Activated CD4-positive, alpha-beta memory T cell treated with anti-CD3 and anti-CD28 coated beads, Interleukin-2, amount 10 ng/mL, durations not matched to agents 7 days and 5 days (primary cell): ENCODE measurements around the gene USP54. TPM values are rescaled to one million over a fixed set of nuclear protein-coding genes. Genes with fewer than 3 reads are reported as not detected.

ENCODE experiments used
- CTCF ChIA-PET: fragments of 350-600 bp; sonication (Branson Sonifier 250); formaldehyde crosslinking; loops from one replicate; lab custom pipeline; 2021; ENCODE audit warnings: antibody characterized with exemption, inconsistent platforms; lab: Charles Lee
- POLR2A ChIA-PET: fragments of 350-600 bp; sonication (Branson Sonifier 250); formaldehyde crosslinking; loops from one replicate; lab custom pipeline; 2021; ENCODE audit warnings: antibody characterized with exemption; lab: Charles Lee
- DNase-seq: peaks from one replicate; pipeline ENCODE4 v3.0.0-alpha.2; 2020
- H3K27ac Mint-ChIP-seq: one replicate; pipeline ENCODE4 v1.8.0; 2021; ENCODE audit warnings: mild to moderate bottlenecking, mixed read lengths
- H3K27me3 Mint-ChIP-seq: one replicate; pipeline ENCODE4 v1.8.0; 2021; ENCODE audit warnings: mixed read lengths
- H3K36me3 Mint-ChIP-seq: one replicate; pipeline ENCODE4 v1.8.0; 2021; ENCODE audit warnings: low read depth, mixed read lengths
- H3K4me1 Mint-ChIP-seq: one replicate; pipeline ENCODE4 v1.8.0; 2021; ENCODE audit warnings: mixed read lengths
- H3K4me3 Mint-ChIP-seq: one replicate; pipeline ENCODE4 v1.8.0; 2021; ENCODE audit warnings: mild to moderate bottlenecking, mixed read lengths
- H3K9me3 Mint-ChIP-seq: one replicate; pipeline ENCODE4 v1.8.0; 2021; ENCODE audit warnings: mixed read lengths
- total RNA-seq, 2 experiments: library from RNA; stranded (reverse); gene quantifications; one replicate each; pipeline ENCODE4 v1.2.3, GENCODE V29; 2021

Gene USP54
- total RNA-seq, 2 experiments from 2014 or later: 3.0 to 3.4 TPM

DNA sequence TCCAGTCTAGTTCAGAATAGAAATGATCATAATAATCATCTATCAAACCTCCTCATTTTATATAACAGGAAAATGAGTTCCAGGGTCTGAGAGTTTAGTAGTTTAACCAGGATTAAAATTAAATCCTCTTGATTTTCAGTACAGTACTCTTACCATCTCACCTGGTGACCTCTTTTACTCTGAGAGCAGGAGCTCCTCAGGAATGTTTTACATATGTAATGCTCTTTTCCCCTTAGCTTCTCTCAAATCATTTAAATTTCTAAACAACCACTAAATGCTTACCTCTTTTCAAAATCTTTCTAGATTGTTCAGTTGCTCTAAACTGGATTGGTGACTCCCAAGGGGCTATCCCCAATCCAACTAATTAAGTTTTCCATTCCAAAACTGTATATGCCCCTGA is 85.1 kb downstream of the USP54 start:
- ChIA-PET POLR2A (interaction anchor here (0.8 to 2.2 kb wide), 2 partner anchors 11 to 59 kb away, joined by 3 to 15 read pairs; partner anchors contain the start of gene PPP3CB), CTCF (no interaction called here)
- no peak overlapping the region for H3K4me3 Mint-ChIP-seq
- DNase-seq: no peak
- H3K4me1 Mint-ChIP-seq: peaks cover 25% of the 10 kb centered on the region
- H3K9me3 Mint-ChIP-seq: no peaks in the 10 kb centered on the region
- no peaks in the 10 kb centered on the region for H3K27me3 Mint-ChIP-seq
- peaks cover 36% of the 10 kb centered on the region for H3K36me3 Mint-ChIP-seq
- H3K27ac Mint-ChIP-seq: no peak overlapping the region

DNA sequence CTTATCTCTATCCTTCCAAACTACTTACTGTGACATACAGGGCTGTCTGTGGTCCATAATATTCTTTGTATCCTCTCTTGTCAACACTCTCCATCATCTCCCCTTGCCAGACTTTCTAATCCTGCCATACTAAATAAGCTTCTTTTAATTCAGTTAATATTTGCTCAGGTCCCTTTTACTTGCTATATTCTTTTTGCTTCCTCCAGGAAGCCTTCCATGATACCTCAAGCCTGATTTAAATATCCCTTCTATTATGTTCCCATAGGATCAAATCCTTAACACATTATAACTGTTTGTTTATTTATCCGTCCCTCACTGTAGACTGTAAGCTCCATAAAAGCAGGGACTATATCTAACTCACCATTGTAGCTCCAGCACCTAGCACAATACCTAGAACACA is 88.1 kb downstream of the USP54 start:
- ChIA-PET POLR2A (interaction anchor here (0.6 kb wide), 1 partner anchor 12 kb away, joined by 3 read pairs; no protein-coding TSS in a partner anchor), CTCF (interaction anchor here (1.3 kb wide), 1 partner anchor 26 kb away, joined by 3 read pairs; no protein-coding TSS in a partner anchor)
- no peaks in the 10 kb centered on the region for H3K9me3 Mint-ChIP-seq
- peaks cover 28% of the 10 kb centered on the region for H3K4me1 Mint-ChIP-seq
- no peak overlapping the region for H3K27ac Mint-ChIP-seq
- H3K4me3 Mint-ChIP-seq: no peak overlapping the region
- H3K36me3 Mint-ChIP-seq: peaks cover 47% of the 10 kb centered on the region
- DNase-seq: no peak
- H3K27me3 Mint-ChIP-seq: no peaks in the 10 kb centered on the region

DNA sequence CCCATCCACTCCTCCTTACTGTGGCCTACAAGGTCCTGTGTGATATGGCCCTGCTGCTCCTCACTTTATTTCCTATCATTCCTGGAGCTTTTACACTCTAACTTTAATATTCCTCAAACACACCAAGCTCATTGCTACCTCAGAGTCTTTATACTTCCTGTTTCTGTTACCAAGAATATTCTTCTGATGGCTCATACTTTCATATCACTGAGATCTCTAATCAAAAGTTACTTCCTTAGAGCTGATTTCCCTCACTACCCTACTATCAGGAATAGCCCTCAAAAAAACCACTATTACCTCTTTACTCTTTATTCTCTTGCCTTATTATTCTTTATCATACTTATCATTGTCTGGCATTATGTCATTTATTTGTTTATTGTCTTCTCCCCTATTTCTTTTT is 89.5 kb downstream of the USP54 start:
- Mint-ChIP-seq H3K4me3 (no peak overlapping the region), H3K36me3 (peaks cover 56% of the 10 kb centered on the region), H3K27ac (peak overlapping the region; percentile 66), H3K27me3 (no peaks in the 10 kb centered on the region), H3K4me1 (peaks cover 35% of the 10 kb centered on the region), H3K9me3 (no peaks in the 10 kb centered on the region)
- ChIA-PET CTCF (interaction anchor here (0.5 to 1.0 kb wide), 3 partner anchors 25 to 333 kb away, joined by 3 to 4 read pairs (median 4); no protein-coding TSS in a partner anchor), POLR2A (no interaction called here)
- no peak for DNase-seq

DNA sequence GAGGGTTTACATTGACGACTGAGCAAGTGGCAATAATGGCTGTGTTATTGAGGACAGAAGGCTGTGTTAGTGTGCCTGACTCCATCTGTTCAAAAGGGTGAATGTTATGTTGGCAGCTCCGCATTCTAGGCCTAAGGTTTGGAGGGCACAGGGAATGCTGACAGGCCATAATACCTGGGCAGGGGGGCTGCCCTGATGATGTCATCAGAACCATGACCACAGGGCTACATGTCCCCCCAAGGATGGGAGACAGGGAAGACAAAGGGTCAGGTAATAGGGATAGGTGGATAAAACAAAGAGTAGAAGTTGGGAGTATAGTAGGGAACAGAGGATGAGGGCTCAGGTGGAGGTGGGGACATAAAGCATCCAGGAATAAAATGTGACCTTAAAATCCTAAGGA is 93.5 kb downstream of the USP54 start:
- Mint-ChIP-seq H3K27ac (no peak overlapping the region), H3K27me3 (no peaks in the 10 kb centered on the region), H3K4me3 (no peak overlapping the region), H3K36me3 (peaks cover 47% of the 10 kb centered on the region), H3K9me3 (no peaks in the 10 kb centered on the region), H3K4me1 (peaks cover 57% of the 10 kb centered on the region)
- ChIA-PET POLR2A (interaction anchor here (0.6 to 4.5 kb wide), 2 partner anchors 16 to 85 kb away, joined by 3 to 63 read pairs; partner anchors contain the start of gene ANXA7), CTCF (no interaction called here)
- no peak for DNase-seq

DNA sequence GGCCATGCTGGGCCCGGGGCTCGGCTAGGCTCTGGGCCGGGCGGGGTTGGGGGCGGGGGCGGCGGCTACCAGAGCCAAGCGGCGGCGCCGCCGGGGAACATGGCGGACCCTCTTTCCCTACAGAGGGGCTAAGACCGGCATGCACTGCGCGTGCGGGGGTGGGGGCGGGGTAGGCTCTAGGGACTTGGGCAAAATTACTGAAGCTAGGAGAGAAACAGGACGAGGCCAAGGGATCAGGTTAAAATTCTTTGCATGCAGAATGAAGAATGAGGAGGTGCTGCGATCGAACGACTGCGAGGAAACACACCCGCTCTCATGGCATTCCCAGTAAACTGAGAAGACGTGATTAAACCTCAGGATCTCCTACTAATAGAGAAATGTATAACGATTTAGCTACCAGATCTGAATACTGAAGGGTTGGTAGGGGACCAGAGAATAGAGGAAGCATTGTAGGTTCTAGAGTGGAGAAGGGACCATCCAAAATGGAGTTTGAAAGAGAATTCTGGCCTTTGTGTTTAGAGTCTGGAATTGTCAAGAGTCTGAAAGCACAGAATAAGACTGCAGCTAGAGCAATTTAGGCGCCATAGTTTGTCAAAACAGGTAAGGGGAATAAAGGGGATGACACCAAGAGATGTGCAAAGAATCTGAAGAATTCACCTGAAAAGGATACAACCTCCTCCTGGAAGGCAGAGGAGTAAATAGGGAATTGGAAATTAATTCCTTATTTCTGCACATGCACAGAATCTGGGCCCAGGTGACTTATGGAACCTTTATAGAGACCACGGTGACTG is 95.1 kb downstream of the USP54 start, which contains the start of gene PPP3CB:
PPP3CB (minus strand) TSS at position 141 of the 791 bp plus-strand sequence; CDS start at position 6, 135 bp downstream.
- Mint-ChIP-seq H3K36me3 (peaks cover 44% of the 10 kb centered on the region), H3K27me3 (no peaks in the 10 kb centered on the region), H3K4me1 (peaks cover 52% of the 10 kb centered on the region), H3K4me3 (peak within 1 kb of the TSS; percentile 93), H3K27ac (peak within 1 kb of the TSS; percentile 96), H3K9me3 (no peaks in the 10 kb centered on the region)
- ChIA-PET CTCF (interaction anchor here (1.3 to 1.8 kb wide), 3 partner anchors 15 to 148 kb away, joined by 4 to 7 read pairs (median 5); partner anchors contain the start of gene ANXA7), POLR2A (interaction anchor here (0.6 to 4.5 kb wide), 35 partner anchors 10 to 399 kb away, joined by 3 to 63 read pairs (median 7); partner anchors contain the start of genes ANXA7, CFAP70, CHCHD1 and DNAJC9)
- peak; percentile 93 for DNase-seq

DNA sequence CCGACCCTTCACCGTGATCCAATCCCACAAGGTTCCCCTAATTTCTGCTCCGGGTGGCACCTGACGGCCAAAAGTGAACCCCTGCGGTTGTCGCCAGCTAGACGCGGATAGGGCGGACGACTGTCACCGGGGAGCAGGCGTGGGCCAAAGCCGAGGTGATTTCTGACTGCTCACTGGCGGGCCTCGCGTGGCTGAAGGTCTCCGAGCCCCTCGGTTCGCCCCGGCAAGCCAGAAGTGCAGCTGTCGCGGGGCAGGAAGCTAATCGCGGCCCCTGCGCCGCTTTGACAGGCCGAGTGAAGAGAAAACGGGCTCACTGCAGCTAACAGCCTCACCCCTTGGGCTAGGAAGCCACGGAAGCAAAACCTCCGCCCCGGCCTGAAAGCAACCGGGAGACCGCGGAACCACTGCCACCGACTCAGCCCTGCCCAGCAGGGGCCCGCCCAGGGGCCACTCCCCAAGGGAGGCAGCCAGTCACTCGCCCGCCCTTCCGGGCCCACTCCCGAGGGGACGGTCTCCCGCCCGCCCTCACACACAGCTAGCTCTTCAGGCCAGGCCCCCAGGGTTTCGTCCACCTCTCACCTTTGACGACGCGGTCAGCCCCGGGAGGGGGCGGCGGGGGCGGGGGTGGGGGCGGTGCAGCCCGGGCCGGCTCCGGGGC is 95.8 kb downstream of the USP54 start:
- peaks cover 39% of the 10 kb centered on the region for H3K36me3 Mint-ChIP-seq
- H3K27me3 Mint-ChIP-seq: no peaks in the 10 kb centered on the region
- H3K4me1 Mint-ChIP-seq: peaks cover 45% of the 10 kb centered on the region
- H3K9me3 Mint-ChIP-seq: no peaks in the 10 kb centered on the region
- H3K27ac Mint-ChIP-seq: peak overlapping the region; percentile 96
- peak; percentile 94 for DNase-seq
- peak overlapping the region; percentile 89 for H3K4me3 Mint-ChIP-seq
- CTCF ChIA-PET: interaction anchor here (1.0 to 1.8 kb wide), 4 partner anchors 14 to 277 kb away, joined by 3 to 7 read pairs (median 4); partner anchors contain the start of gene ANXA7
- POLR2A ChIA-PET: interaction anchor here (0.8 to 4.5 kb wide), 42 partner anchors 10 to 681 kb away, joined by 3 to 63 read pairs (median 6); partner anchors contain the start of genes ANXA7, CFAP70, CHCHD1 and DNAJC9

DNA sequence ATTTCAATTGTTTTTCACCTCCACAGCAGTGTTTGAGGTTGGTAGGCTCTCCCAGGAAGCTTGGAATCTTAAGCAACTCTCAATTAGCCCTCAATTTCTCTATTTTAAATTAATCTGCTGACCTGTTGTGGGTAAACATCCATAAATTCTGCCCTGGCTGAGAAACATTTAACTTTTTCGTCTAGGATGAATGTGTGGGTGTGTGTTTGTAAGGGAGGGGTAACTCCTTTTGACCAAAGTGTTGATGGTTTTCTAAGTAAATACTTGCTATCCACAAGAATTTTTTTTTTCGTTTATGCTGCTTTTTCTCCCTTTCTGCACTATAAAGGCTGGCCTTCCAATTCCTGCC is 96.3 kb downstream of the USP54 start:
- POLR2A ChIA-PET: interaction anchor here (0.8 to 4.5 kb wide), 37 partner anchors 9 to 682 kb away, joined by 3 to 63 read pairs (median 7); partner anchors contain the start of genes ANXA7, CFAP70, DNAJC9 and ECD
- H3K9me3 Mint-ChIP-seq: no peaks in the 10 kb centered on the region
- peaks cover 48% of the 10 kb centered on the region for H3K4me1 Mint-ChIP-seq
- CTCF ChIA-PET: interaction anchor here (1.0 to 1.8 kb wide), 3 partner anchors 14 to 278 kb away, joined by 3 to 7 read pairs (median 4); partner anchors contain the start of gene ANXA7
- H3K4me3 Mint-ChIP-seq: peak overlapping the region; percentile 89
- H3K27ac Mint-ChIP-seq: peak overlapping the region; percentile 96
- no peak for DNase-seq
- H3K27me3 Mint-ChIP-seq: no peaks in the 10 kb centered on the region
- H3K36me3 Mint-ChIP-seq: peaks cover 38% of the 10 kb centered on the region

DNA sequence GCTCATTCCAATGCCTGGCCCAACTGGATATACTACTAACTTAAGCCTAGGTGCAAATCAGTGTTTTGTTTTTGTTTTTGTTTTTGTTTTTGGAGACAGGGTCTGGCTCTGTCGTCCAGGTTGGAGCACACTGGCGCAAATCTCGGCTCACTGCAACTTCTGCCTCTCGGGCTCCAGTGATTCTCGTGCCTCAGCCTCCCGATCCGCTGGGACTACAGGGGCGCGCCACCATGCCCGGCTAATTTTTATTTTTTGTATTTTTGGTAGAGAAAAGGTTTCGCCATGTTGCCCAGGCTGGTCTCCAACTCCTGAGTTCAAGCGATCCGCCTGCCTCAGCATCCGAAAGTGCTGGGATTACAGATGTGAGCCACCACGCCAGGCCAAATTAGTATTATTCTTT is 96.9 kb downstream of the USP54 start:
- Mint-ChIP-seq H3K4me3 (peak overlapping the region; percentile 70), H3K9me3 (no peaks in the 10 kb centered on the region), H3K36me3 (peaks cover 39% of the 10 kb centered on the region), H3K27me3 (no peaks in the 10 kb centered on the region), H3K4me1 (peaks cover 48% of the 10 kb centered on the region), H3K27ac (peak overlapping the region; percentile 41)
- DNase-seq: no peak
- ChIA-PET CTCF (no interaction called here), POLR2A (interaction anchor here (0.9 to 4.5 kb wide), 25 partner anchors 9 to 368 kb away, joined by 3 to 63 read pairs (median 12); partner anchors contain the start of genes ANXA7, CFAP70, DNAJC9 and ECD)

DNA sequence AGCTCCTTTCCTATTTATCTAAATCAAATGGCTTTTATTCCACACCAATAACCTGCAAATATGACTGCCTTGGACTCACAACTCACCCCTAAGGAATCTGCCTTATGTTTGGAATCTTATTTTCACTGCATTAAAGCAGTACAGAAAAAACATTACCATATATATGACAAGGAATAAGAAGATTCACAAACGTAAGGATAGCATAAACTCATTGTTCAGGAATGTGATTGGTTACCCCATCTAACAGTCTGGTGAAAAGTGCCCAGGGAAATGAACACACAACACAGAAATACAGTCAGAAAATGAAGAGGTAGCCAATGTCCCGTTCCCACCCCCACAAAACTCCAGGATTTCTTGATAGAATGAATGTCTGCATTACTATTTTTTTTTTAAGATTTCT is 97.4 kb downstream of the USP54 start:
- ChIA-PET POLR2A (interaction anchor here (0.9 to 4.5 kb wide), 6 partner anchors 10 to 132 kb away, joined by 3 to 63 read pairs (median 10); partner anchors contain the start of gene ANXA7), CTCF (interaction anchor here (0.7 kb wide), 1 partner anchor 226 kb away, joined by 3 read pairs; no protein-coding TSS in a partner anchor)
- Mint-ChIP-seq H3K4me3 (peak overlapping the region; percentile 70), H3K27me3 (no peaks in the 10 kb centered on the region), H3K36me3 (peaks cover 43% of the 10 kb centered on the region), H3K27ac (peak overlapping the region; percentile 61), H3K4me1 (peaks cover 51% of the 10 kb centered on the region), H3K9me3 (no peaks in the 10 kb centered on the region)
- DNase-seq: no peak

DNA sequence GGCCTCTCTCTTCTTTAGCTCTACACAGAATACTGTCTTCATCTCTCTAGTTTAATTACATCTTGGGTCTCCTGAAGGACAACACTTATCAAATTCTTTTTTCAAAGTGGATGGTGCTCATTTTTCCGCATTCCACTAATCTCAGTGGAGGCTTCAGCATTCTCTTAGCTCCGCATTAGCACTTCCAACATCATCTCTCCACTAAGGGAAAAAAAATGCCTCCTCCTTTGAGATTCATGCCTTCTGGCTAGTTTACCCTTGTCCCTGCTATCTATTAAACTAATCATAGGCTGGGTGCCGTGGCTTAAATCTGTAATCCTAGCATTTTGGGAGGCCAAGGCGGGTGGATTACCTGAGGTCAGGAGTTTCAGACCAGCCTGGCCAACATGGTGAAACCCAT is 104.5 kb downstream of the USP54 start:
- no peak overlapping the region for H3K4me3 Mint-ChIP-seq
- H3K9me3 Mint-ChIP-seq: no peaks in the 10 kb centered on the region
- no peak overlapping the region for H3K27ac Mint-ChIP-seq
- peaks cover 24% of the 10 kb centered on the region for H3K4me1 Mint-ChIP-seq
- POLR2A ChIA-PET: no interaction called here
- H3K27me3 Mint-ChIP-seq: no peaks in the 10 kb centered on the region
- peaks cover 45% of the 10 kb centered on the region for H3K36me3 Mint-ChIP-seq
- CTCF ChIA-PET: no interaction called here
- DNase-seq: no peak

DNA sequence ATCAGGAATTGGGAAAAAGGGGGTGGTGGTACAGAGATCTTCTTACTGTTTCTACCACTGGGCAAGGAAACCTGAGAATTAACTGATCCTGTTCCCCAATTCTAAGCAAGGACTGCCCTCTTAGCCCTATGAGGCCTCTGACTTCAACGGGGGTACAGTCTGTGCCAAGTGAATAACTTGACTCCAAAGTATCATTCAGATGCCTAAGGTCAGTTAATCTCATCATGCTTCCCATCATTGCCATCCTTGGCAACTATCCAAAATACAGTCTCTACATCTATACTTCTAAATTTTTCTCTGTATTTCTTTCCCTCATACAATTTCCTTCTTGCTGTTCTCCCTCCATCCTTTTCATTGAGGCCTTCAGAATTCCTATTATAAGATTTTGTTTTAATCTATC is 105.8 kb downstream of the USP54 start:
- H3K36me3 Mint-ChIP-seq: peaks cover 45% of the 10 kb centered on the region
- CTCF ChIA-PET: no interaction called here
- POLR2A ChIA-PET: interaction anchor here (1.9 kb wide), 1 partner anchor 10 kb away, joined by 12 read pairs; the partner anchor contains the start of gene PPP3CB
- no peaks in the 10 kb centered on the region for H3K27me3 Mint-ChIP-seq
- H3K27ac Mint-ChIP-seq: no peak overlapping the region
- H3K9me3 Mint-ChIP-seq: no peaks in the 10 kb centered on the region
- H3K4me3 Mint-ChIP-seq: no peak overlapping the region
- no peak for DNase-seq
- H3K4me1 Mint-ChIP-seq: peaks cover 33% of the 10 kb centered on the region

DNA sequence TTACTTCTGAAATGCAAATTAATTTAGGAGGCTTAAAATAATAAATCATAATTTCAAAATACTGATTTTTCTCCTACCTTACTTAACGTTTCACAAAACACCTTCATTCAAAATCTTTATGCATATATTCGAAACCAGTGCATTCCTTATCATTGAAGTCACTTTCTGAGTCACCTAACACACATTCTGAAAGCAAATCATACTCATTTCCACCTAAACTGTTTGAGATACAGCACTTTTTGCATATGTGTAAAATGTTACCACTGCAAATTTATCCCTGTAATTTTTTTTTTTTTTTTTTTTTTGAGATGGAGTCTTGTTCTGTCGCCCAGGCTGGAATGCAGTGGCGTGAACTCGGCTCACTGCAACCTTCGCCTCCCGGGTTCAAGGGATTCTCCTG is 111.0 kb downstream of the USP54 start:
- H3K4me3 Mint-ChIP-seq: peak overlapping the region; percentile 9
- no peaks in the 10 kb centered on the region for H3K27me3 Mint-ChIP-seq
- H3K36me3 Mint-ChIP-seq: peaks cover 41% of the 10 kb centered on the region
- peaks cover 40% of the 10 kb centered on the region for H3K4me1 Mint-ChIP-seq
- CTCF ChIA-PET: interaction anchor here (1.0 to 1.8 kb wide), 2 partner anchors 13 to 15 kb away, joined by 3 to 7 read pairs; partner anchors contain the start of gene PPP3CB
- H3K27ac Mint-ChIP-seq: peak overlapping the region; percentile 66
- no peaks in the 10 kb centered on the region for H3K9me3 Mint-ChIP-seq
- POLR2A ChIA-PET: interaction anchor here (0.9 to 4.7 kb wide), 4 partner anchors 9 to 15 kb away, joined by 3 to 60 read pairs (median 10); partner anchors contain the start of gene PPP3CB
- DNase-seq: no peak
